ENCODE data around the gene ZPR1. TPM values are rescaled to one million over a fixed set of nuclear protein-coding genes. Genes with fewer than 3 reads are reported as not detected.

ZPR1 gene
- total and polyA plus RNA-seq, 11 donors: 6.2 to 59.4 (median 27.1) TPM

- ATAC-seq (no peak), DNase-seq (no peak)
- Histone ChIP-seq H3K36me3 (peaks cover 3 to 30% (median 26%) of the 10 kb centered on the region in 9 donors), H3K4me1 (peaks cover 0 to 31% (median 16%) of the 10 kb centered on the region in 12 donors), H3K9me3 (no peaks in the 10 kb centered on the region), H3K27ac (no peak overlapping the region), H3K27me3 (no peaks in the 10 kb centered on the region), H3K4me3 (no peak overlapping the region)
- WGBS, 4 donors: 81 to 90% (median 89%) methylated on average over 4 of the region's 4 CpGs
- intact Hi-C loops (cut with DNase I): loop anchor here in 5 of 10 donors (2.0 to 10.0 kb wide), 4 partner anchors 433 to 446 kb away; partner anchors contain the start of genes PCSK7 (in 1 of the 5) and RNF214 (in 1 of the 5)
- TF ChIP-seq POLR2A (IDR thresholded peaks at IDR 0.05) (no peak), CTCF (IDR thresholded peaks at IDR 0.05) (no peak)
These were observed 1.2 kb upstream of the ZPR1 start for GRCh38 chr11:116788975-116789374.

- intact Hi-C loops (cut with DNase I): loop anchor here in 5 of 10 donors (2.0 to 10.0 kb wide), 4 partner anchors 434 to 446 kb away; partner anchors contain the start of genes PCSK7 (in 1 of the 5) and RNF214 (in 1 of the 5)
- DNase-seq (no peak), ATAC-seq (no peak)
- peak overlapping the region in 11 of 12 donors; percentile 74 to 99 (median 95) for H3K4me3 ChIP-seq
- no peaks in the 10 kb centered on the region for H3K27me3 ChIP-seq
- H3K4me1 ChIP-seq: peaks cover 0 to 31% (median 16%) of the 10 kb centered on the region in 12 donors
- WGBS, 4 donors: 64 to 67% (median 66%) methylated on average over 4 of the region's 4 CpGs
- H3K36me3 ChIP-seq: peaks cover 3 to 34% (median 31%) of the 10 kb centered on the region in 9 donors
- peak overlapping the region in 11 of 12 donors; percentile 61 to 93 (median 86) for H3K27ac ChIP-seq
- TF ChIP-seq CTCF (IDR thresholded peaks at IDR 0.05) (no peak), POLR2A (IDR thresholded peaks at IDR 0.05) (no peak)
- no peaks in the 10 kb centered on the region for H3K9me3 ChIP-seq
These were observed 711 bp upstream of the ZPR1 start for GRCh38 chr11:116788534-116788933.

- Histone ChIP-seq H3K27ac (peak overlapping the region; percentile 61 to 93 (median 84)), H3K9me3 (no peaks in the 10 kb centered on the region), H3K27me3 (no peaks in the 10 kb centered on the region), H3K4me3 (peak overlapping the region; percentile 74 to 99 (median 96)), H3K4me1 (peaks cover 0 to 31% (median 16%) of the 10 kb centered on the region in 12 donors), H3K36me3 (peaks cover 3 to 45% (median 42%) of the 10 kb centered on the region in 9 donors)
- WGBS, 4 donors: 0 to 2% (median 1%) methylated on average over 15 of the region's 15 CpGs
- TF ChIP-seq POLR2A (IDR thresholded peaks at IDR 0.05) (no peak), CTCF (IDR thresholded peaks at IDR 0.05) (no peak)
- ATAC-seq (no peak), DNase-seq (peak in 1 of 5 donors; percentile 32)
- intact Hi-C loops (cut with DNase I): loop anchor here in 4 of 10 donors (5.0 to 10.0 kb wide), 3 partner anchors 435 to 447 kb away; partner anchors contain the start of genes PCSK7 (in 1 of the 4) and RNF214 (in 1 of the 4)
These were observed 412 bp downstream of the ZPR1 start for GRCh38 chr11:116787436-116787785.

GRCh38 chr11:116786966-116787365 is 857 bp downstream of the ZPR1 start:
- Histone ChIP-seq H3K9me3 (no peaks in the 10 kb centered on the region), H3K36me3 (peaks cover 3 to 50% (median 46%) of the 10 kb centered on the region in 9 donors), H3K27ac (peak overlapping the region in 4 of 12 donors; percentile 80 to 89 (median 84)), H3K27me3 (no peaks in the 10 kb centered on the region), H3K4me1 (peaks cover 0 to 31% (median 16%) of the 10 kb centered on the region in 12 donors), H3K4me3 (peak overlapping the region; percentile 74 to 99 (median 96))
- intact Hi-C loops (cut with DNase I): loop anchor here in 4 of 10 donors (5.0 to 10.0 kb wide), 3 partner anchors 435 to 448 kb away; partner anchors contain the start of genes PCSK7 (in 1 of the 4) and RNF214 (in 1 of the 4)
- 69 to 71% (median 70%) methylated on average over 5 of the region's 5 CpGs for WGBS, 4 donors
- ATAC-seq (no peak), DNase-seq (no peak)
- TF ChIP-seq POLR2A (IDR thresholded peaks at IDR 0.05) (no peak), CTCF (IDR thresholded peaks at IDR 0.05) (no peak)
